KMS-11 (cell line): ENCODE measurements around the gene SDC3.

Experiments
- H2AFZ ChIP-seq: fragments of 200-600 bp; sonication (generic); 2 replicates; pipeline ENCODE4 v1.6.1; 2016; ENCODE audit warnings: antibody characterized with exemption, mixed run types, low read depth
- H3K27ac ChIP-seq: fragments of 200-600 bp; sonication (generic); 2 replicates; pipeline ENCODE4 v1.6.1; 2016; ENCODE audit warnings: mild to moderate bottlenecking, mixed run types
- H3K27me3 ChIP-seq: fragments of 200-600 bp; sonication (generic); 2 replicates; pipeline ENCODE4 v1.6.1; 2017; ENCODE audit warnings: mild to moderate bottlenecking, low read depth, mixed run types, moderate library complexity; ENCODE audit not compliant: insufficient read depth
- H3K36me3 ChIP-seq: fragments of 200-600 bp; sonication (generic); 2 replicates; pipeline ENCODE4 v1.6.1; 2017; ENCODE audit warnings: mild to moderate bottlenecking, mixed run types; ENCODE audit not compliant: insufficient read depth
- H3K4me1 ChIP-seq: fragments of 200-600 bp; sonication (generic); 2 replicates; pipeline ENCODE4 v1.6.1; 2016; ENCODE audit warnings: mild to moderate bottlenecking, low read depth, mixed run types; ENCODE audit not compliant: poor library complexity, severe bottlenecking
- H3K4me2 ChIP-seq: fragments of 200-600 bp; sonication (generic); 2 replicates; pipeline ENCODE4 v1.7.0; 2016; ENCODE audit warnings: mild to moderate bottlenecking, mixed run types
- H3K4me3 ChIP-seq: fragments of 200-600 bp; sonication (generic); IDR thresholded peaks from 2 replicates; pipeline ENCODE4 v1.6.1; 2017; ENCODE audit warnings: low read depth, low read length, mixed read lengths; ENCODE audit not compliant: insufficient read depth
- H3K79me2 ChIP-seq: fragments of 200-600 bp; sonication (generic); 2 replicates; pipeline ENCODE4 v1.6.1; 2016; ENCODE audit warnings: low read depth, mixed run types; ENCODE audit not compliant: insufficient read depth
- H3K9ac ChIP-seq: fragments of 200-600 bp; sonication (generic); 2 replicates; pipeline ENCODE4 v1.6.1; 2016; ENCODE audit warnings: mild to moderate bottlenecking, mixed run types
- H4K20me1 ChIP-seq: fragments of 200-600 bp; sonication (generic); 2 replicates; pipeline ENCODE4 v1.6.1; 2016; ENCODE audit warnings: mild to moderate bottlenecking, mixed run types; ENCODE audit not compliant: insufficient read depth
- TF ChIP-seq, protein P1 (sequence below): fragments of 200-600 bp; sonication (generic); conservative IDR thresholded peaks from 2 replicates; pipeline ENCODE4 v1.6.1; 2017; ENCODE audit warnings: low read depth, mild to moderate bottlenecking, antibody characterized with exemption, low read length, moderate library complexity, mixed read lengths

SDC3 gene

DNA sequence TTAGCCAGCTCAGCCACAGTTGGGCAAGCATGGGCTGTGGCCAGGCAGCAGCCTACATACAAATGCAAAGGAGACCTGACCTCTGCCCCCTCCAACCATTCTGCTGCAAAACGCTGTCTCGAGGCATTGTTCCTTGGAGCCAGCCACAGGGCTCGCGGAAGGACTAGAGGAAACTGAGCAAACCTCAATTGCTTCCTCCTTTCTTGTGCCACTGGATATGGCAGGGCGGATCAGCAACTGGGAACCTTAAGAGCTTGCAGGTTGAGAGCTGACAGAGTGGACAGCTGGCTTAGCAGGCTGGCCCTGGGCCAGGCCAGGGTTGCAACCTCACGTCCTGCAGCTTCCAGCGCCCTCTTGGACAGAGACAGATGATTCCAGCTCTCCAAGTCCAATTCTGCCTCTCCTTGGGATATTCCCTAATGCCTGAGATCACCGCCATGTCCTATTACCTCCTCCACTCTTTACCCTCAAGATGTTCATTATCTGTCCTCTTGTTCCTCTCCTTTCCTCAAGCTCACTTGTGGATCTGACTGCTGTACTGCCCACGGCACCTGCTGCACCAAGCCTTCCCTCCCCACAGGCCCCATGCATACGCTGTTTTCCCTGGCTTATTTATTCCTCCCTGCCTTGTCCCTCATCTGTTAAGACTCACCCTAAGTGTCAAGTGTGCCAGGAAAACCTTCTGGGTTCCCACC lies 67.5 kb downstream of the SDC3 start:
- Histone ChIP-seq H3K79me2 (no peaks in the 10 kb centered on the region), H3K36me3 (no peaks in the 10 kb centered on the region), H3K4me2 (no peak overlapping the region), H2AFZ (no peak overlapping the region), H3K9ac (no peak overlapping the region), H4K20me1 (no peaks in the 10 kb centered on the region), H3K27me3 (peaks cover 60% of the 10 kb centered on the region), H3K4me3 (no peak overlapping the region), H3K27ac (no peak overlapping the region), H3K4me1 (no peaks in the 10 kb centered on the region)
- TF ChIP-seq, protein P1, sequence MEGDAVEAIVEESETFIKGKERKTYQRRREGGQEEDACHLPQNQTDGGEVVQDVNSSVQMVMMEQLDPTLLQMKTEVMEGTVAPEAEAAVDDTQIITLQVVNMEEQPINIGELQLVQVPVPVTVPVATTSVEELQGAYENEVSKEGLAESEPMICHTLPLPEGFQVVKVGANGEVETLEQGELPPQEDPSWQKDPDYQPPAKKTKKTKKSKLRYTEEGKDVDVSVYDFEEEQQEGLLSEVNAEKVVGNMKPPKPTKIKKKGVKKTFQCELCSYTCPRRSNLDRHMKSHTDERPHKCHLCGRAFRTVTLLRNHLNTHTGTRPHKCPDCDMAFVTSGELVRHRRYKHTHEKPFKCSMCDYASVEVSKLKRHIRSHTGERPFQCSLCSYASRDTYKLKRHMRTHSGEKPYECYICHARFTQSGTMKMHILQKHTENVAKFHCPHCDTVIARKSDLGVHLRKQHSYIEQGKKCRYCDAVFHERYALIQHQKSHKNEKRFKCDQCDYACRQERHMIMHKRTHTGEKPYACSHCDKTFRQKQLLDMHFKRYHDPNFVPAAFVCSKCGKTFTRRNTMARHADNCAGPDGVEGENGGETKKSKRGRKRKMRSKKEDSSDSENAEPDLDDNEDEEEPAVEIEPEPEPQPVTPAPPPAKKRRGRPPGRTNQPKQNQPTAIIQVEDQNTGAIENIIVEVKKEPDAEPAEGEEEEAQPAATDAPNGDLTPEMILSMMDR = no peak

DNA sequence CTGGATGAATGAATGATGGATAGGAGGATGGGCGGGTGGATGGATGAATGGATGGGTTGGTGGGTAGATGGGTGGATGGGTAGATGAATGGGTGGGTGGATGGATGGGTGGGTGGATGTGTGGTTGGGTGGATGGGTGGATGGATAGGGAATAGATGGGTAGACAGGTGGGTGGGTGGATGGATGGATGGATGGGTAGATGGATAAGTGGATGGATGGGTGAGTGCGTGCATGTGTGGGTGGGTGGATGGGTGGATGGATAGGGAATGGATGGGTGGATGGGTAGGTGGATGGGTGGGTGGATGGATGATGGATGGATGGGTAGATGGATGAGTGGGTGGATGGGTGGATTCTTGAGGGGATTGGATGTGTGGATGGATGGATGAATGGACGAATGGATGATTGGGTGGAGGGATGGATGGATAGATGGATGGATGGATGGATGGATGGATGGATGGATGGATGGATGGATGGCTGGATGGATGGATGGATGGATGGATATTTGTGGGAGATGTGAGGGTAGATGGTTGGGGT lies 68.7 kb downstream of the SDC3 start:
- no peaks in the 10 kb centered on the region for H3K36me3 ChIP-seq
- TF ChIP-seq, protein P1 = no peak
- no peak overlapping the region for H3K4me3 ChIP-seq
- H4K20me1 ChIP-seq = no peaks in the 10 kb centered on the region
- no peak overlapping the region for H3K4me2 ChIP-seq
- H3K79me2 ChIP-seq = no peaks in the 10 kb centered on the region
- H3K27me3 ChIP-seq = peaks cover 49% of the 10 kb centered on the region
- no peak overlapping the region for H3K27ac ChIP-seq
- no peak overlapping the region for H3K9ac ChIP-seq
- no peak overlapping the region for H2AFZ ChIP-seq
- H3K4me1 ChIP-seq = no peaks in the 10 kb centered on the region

DNA sequence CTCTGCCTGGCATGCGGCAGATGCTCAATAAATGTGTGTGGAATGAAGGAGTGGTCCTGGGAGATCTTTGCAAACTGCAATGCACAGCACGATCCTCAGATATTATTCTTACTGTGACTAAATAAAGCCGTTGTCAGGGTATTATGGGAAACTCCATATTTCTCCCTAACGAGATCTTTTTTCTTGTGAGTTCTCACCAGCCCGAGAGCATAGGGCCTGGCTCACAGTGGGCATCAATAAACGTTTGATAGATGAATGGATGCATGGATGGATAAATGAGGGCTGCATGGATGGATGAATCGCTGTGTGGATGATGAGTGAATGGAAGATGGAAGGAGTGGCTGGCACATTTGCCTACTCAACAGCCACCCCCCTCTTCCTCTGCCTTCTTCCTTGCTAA lies 69.6 kb downstream of the SDC3 start:
- Histone ChIP-seq H2AFZ (no peak overlapping the region), H3K9ac (no peak overlapping the region), H3K36me3 (no peaks in the 10 kb centered on the region), H3K4me1 (no peaks in the 10 kb centered on the region), H3K4me3 (no peak overlapping the region), H3K4me2 (no peak overlapping the region), H3K79me2 (no peaks in the 10 kb centered on the region), H3K27me3 (peaks cover 40% of the 10 kb centered on the region), H3K27ac (no peak overlapping the region), H4K20me1 (no peaks in the 10 kb centered on the region)
- TF ChIP-seq, protein P1 = no peak

DNA sequence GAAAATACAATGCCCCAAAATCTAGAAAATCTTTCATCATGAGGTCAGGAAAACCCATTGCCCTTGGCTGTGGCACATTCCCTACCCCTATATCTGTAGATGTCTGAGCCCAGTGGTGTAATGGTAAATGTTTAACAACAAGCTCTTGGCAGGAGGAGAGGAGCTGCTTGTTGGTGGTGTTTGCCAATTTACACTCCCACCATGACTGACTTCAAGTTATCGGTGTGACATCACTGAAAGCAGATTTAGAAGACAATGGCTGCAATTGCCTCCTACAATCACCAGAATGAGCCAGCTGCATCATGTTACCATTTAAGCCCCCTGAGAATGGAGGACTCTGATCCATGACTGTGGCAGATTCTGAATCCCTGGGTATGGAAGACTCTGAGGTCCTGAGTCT lies 70.9 kb downstream of the SDC3 start:
- TF ChIP-seq, protein P1 = no peak
- H2AFZ ChIP-seq = no peak overlapping the region
- H4K20me1 ChIP-seq = no peaks in the 10 kb centered on the region
- no peaks in the 10 kb centered on the region for H3K4me1 ChIP-seq
- no peak overlapping the region for H3K27ac ChIP-seq
- peaks cover 28% of the 10 kb centered on the region for H3K27me3 ChIP-seq
- H3K4me2 ChIP-seq = no peak overlapping the region
- H3K4me3 ChIP-seq = no peak overlapping the region
- H3K79me2 ChIP-seq = no peaks in the 10 kb centered on the region
- H3K9ac ChIP-seq = no peak overlapping the region
- H3K36me3 ChIP-seq = no peaks in the 10 kb centered on the region
